Measurements from ENCODE around the gene COL5A2. TPM values are rescaled to one million over a fixed set of nuclear protein-coding genes. Genes with fewer than 3 reads are reported as not detected.
A peak's percentile ranks its signal among the peaks of the same experiment; 100 is the strongest.

Gene COL5A2
- total RNA-seq (1 to 10 TPM in 2 of 5 experiments, under 1 TPM in 3; 0.31 to 2.3 (median 0.98) TPM), polyA plus RNA-seq (under 1 TPM; 0.09 to 0.29 TPM), total RNA-seq (6.9 reads per million, percentile 29 among the genes with 10 or more reads in this experiment)

GRCh38 chr2:189179570-189179950 lies at the start of gene COL5A2:
Gene COL5A2 (minus strand): TSS chr2:189179761. CDS start chr2:189179604, 157 bp downstream.
- ATAC-seq (no peak), DNase-seq (peak in 2 of 9 donors; percentile 3)
- Mint-ChIP-seq H3K36me3 (peaks cover 0 to 3% (median 0%) of the 10 kb centered on the region in 5 donors), H3K4me3 (peak within 1 kb of the TSS in 9 of 10 donors; percentile 6 to 72 (median 63)), H3K27me3 (peaks cover 10 to 24% (median 14%) of the 10 kb centered on the region in 5 donors), H3K4me1 (peaks cover 7 to 18% (median 17%) of the 10 kb centered on the region in 7 donors), H3K27ac (no peak within 1 kb of the TSS), H3K9me3 (no peaks in the 10 kb centered on the region)
- CTCF ChIA-PET = no interaction called here
- Histone ChIP-seq H3K27me3 (ENCODE audit: control insufficient read depth in 2 of 2, insufficient read depth in 2 of 2, low read length in 2 of 2) (no peaks in the 10 kb centered on the region), H3K9me3 (ENCODE audit: control insufficient read depth in 2 of 3, low read length in 3 of 3) (no peaks in the 10 kb centered on the region), H3K27ac (ENCODE audit: low read depth, low read length) (no peak within 1 kb of the TSS), H3K4me3 (ENCODE audit: low read length) (no peak within 1 kb of the TSS), H3K4me1 (ENCODE audit: control insufficient read depth in 2 of 2, insufficient read depth in 2 of 2, low read length in 2 of 2) (peaks cover 0 to 9% of the 10 kb centered on the region in 2 donors), H3K36me3 (ENCODE audit: control insufficient read depth in 2 of 3, insufficient read depth in 3 of 3, low read length in 3 of 3) (no peaks in the 10 kb centered on the region)
- intact Hi-C loops (cut with micrococcal nuclease) = no loop called here
- POLR2A ChIA-PET = no interaction called here

GRCh38 chr2:189226017-189226416 lies 46.5 kb upstream of the COL5A2 start:
- H3K4me1 ChIP-seq (ENCODE audit: control insufficient read depth in 2 of 2, insufficient read depth in 2 of 2, low read length in 2 of 2) = peaks cover 0 to 5% of the 10 kb centered on the region in 2 donors
- peaks cover 0 to 3% (median 0%) of the 10 kb centered on the region in 5 donors for H3K36me3 Mint-ChIP-seq
- no peaks in the 10 kb centered on the region for H3K27me3 ChIP-seq (ENCODE audit: control insufficient read depth in 2 of 2, insufficient read depth in 2 of 2, low read length in 2 of 2)
- no peak overlapping the region for H3K4me3 Mint-ChIP-seq
- H3K9me3 Mint-ChIP-seq = no peaks in the 10 kb centered on the region
- POLR2A ChIA-PET = no interaction called here
- no peak overlapping the region for H3K27ac ChIP-seq (ENCODE audit: low read depth, low read length)
- intact Hi-C loops (cut with micrococcal nuclease) = no loop called here
- no peak overlapping the region for H3K4me3 ChIP-seq (ENCODE audit: low read length)
- H3K9me3 ChIP-seq (ENCODE audit: control insufficient read depth in 2 of 3, low read length in 3 of 3) = no peaks in the 10 kb centered on the region
- CTCF ChIA-PET = no interaction called here
- H3K4me1 Mint-ChIP-seq = peaks cover 0 to 14% (median 12%) of the 10 kb centered on the region in 7 donors
- no peaks in the 10 kb centered on the region for H3K27me3 Mint-ChIP-seq
- no peak overlapping the region for H3K27ac Mint-ChIP-seq
- H3K36me3 ChIP-seq (ENCODE audit: control insufficient read depth in 2 of 3, insufficient read depth in 3 of 3, low read length in 3 of 3) = no peaks in the 10 kb centered on the region
- ATAC-seq (no peak), DNase-seq (no peak)

GRCh38 chr2:189225032-189225431 lies 45.5 kb upstream of the COL5A2 start:
- DNase-seq (no peak), ATAC-seq (no peak)
- peaks cover 0 to 5% of the 10 kb centered on the region in 2 donors for H3K4me1 ChIP-seq (ENCODE audit: control insufficient read depth in 2 of 2, insufficient read depth in 2 of 2, low read length in 2 of 2)
- no peaks in the 10 kb centered on the region for H3K36me3 ChIP-seq (ENCODE audit: control insufficient read depth in 2 of 3, insufficient read depth in 3 of 3, low read length in 3 of 3)
- H3K27me3 ChIP-seq (ENCODE audit: control insufficient read depth in 2 of 2, insufficient read depth in 2 of 2, low read length in 2 of 2) = no peaks in the 10 kb centered on the region
- Mint-ChIP-seq H3K4me3 (no peak overlapping the region), H3K27ac (no peak overlapping the region), H3K36me3 (peaks cover 0 to 3% (median 0%) of the 10 kb centered on the region in 5 donors), H3K4me1 (peaks cover 0 to 14% (median 11%) of the 10 kb centered on the region in 7 donors), H3K9me3 (no peaks in the 10 kb centered on the region), H3K27me3 (no peaks in the 10 kb centered on the region)
- no peak overlapping the region for H3K4me3 ChIP-seq (ENCODE audit: low read length)
- H3K27ac ChIP-seq (ENCODE audit: low read depth, low read length) = no peak overlapping the region
- CTCF ChIA-PET = interaction anchor here (0.6 kb wide), 1 partner anchor 108 kb away, joined by 6 read pairs; no protein-coding TSS in a partner anchor
- no peaks in the 10 kb centered on the region for H3K9me3 ChIP-seq (ENCODE audit: control insufficient read depth in 2 of 3, low read length in 3 of 3)
- intact Hi-C loops (cut with micrococcal nuclease) = no loop called here
- POLR2A ChIA-PET = no interaction called here

- Histone ChIP-seq H3K27me3 (ENCODE audit: control insufficient read depth in 2 of 2, insufficient read depth in 2 of 2, low read length in 2 of 2) (no peaks in the 10 kb centered on the region), H3K27ac (ENCODE audit: low read depth, low read length) (no peak overlapping the region), H3K9me3 (ENCODE audit: control insufficient read depth in 2 of 3, low read length in 3 of 3) (no peaks in the 10 kb centered on the region), H3K36me3 (ENCODE audit: control insufficient read depth in 2 of 3, insufficient read depth in 3 of 3, low read length in 3 of 3) (no peaks in the 10 kb centered on the region), H3K4me3 (ENCODE audit: low read length) (no peak overlapping the region), H3K4me1 (ENCODE audit: control insufficient read depth in 2 of 2, insufficient read depth in 2 of 2, low read length in 2 of 2) (peaks cover 0 to 5% of the 10 kb centered on the region in 2 donors)
- Mint-ChIP-seq H3K4me3 (no peak overlapping the region), H3K36me3 (peaks cover 0 to 3% (median 0%) of the 10 kb centered on the region in 5 donors), H3K27ac (peak overlapping the region in 1 of 9 donors; percentile 14), H3K27me3 (no peaks in the 10 kb centered on the region), H3K9me3 (no peaks in the 10 kb centered on the region), H3K4me1 (peaks cover 0 to 14% (median 11%) of the 10 kb centered on the region in 7 donors)
- intact Hi-C loops (cut with micrococcal nuclease) = no loop called here
- ChIA-PET POLR2A (interaction anchor here (0.6 kb wide), 1 partner anchor 15 kb away, joined by 3 read pairs; no protein-coding TSS in a partner anchor), CTCF (no interaction called here)
- ATAC-seq (no peak), DNase-seq (no peak)
Measured at GRCh38 chr2:189222468-189223105, 43.0 kb upstream of the COL5A2 start.

- Mint-ChIP-seq H3K27me3 (no peaks in the 10 kb centered on the region), H3K9me3 (no peaks in the 10 kb centered on the region), H3K36me3 (no peaks in the 10 kb centered on the region), H3K4me1 (peaks cover 0 to 14% (median 11%) of the 10 kb centered on the region in 7 donors), H3K4me3 (no peak overlapping the region), H3K27ac (no peak overlapping the region)
- intact Hi-C loops (cut with micrococcal nuclease) = no loop called here
- Histone ChIP-seq H3K27ac (ENCODE audit: low read depth, low read length) (no peak overlapping the region), H3K27me3 (ENCODE audit: control insufficient read depth in 2 of 2, insufficient read depth in 2 of 2, low read length in 2 of 2) (no peaks in the 10 kb centered on the region), H3K4me3 (ENCODE audit: low read length) (no peak overlapping the region), H3K4me1 (ENCODE audit: control insufficient read depth in 2 of 2, insufficient read depth in 2 of 2, low read length in 2 of 2) (peaks cover 0 to 5% of the 10 kb centered on the region in 2 donors), H3K9me3 (ENCODE audit: control insufficient read depth in 2 of 3, low read length in 3 of 3) (no peaks in the 10 kb centered on the region), H3K36me3 (ENCODE audit: control insufficient read depth in 2 of 3, insufficient read depth in 3 of 3, low read length in 3 of 3) (no peaks in the 10 kb centered on the region)
- CTCF ChIA-PET = no interaction called here
- POLR2A ChIA-PET = no interaction called here
- no peak for DNase-seq
- ATAC-seq = no peak
Measured at GRCh38 chr2:189221811-189222467, 42.4 kb upstream of the COL5A2 start.

GRCh38 chr2:189218236-189218635 lies 38.7 kb upstream of the COL5A2 start:
- Mint-ChIP-seq H3K4me1 (peaks cover 0 to 3% (median 3%) of the 10 kb centered on the region in 7 donors), H3K9me3 (no peaks in the 10 kb centered on the region), H3K36me3 (no peaks in the 10 kb centered on the region), H3K4me3 (no peak overlapping the region), H3K27ac (no peak overlapping the region), H3K27me3 (no peaks in the 10 kb centered on the region)
- H3K27ac ChIP-seq (ENCODE audit: low read depth, low read length) = no peak overlapping the region
- H3K36me3 ChIP-seq (ENCODE audit: control insufficient read depth in 2 of 3, insufficient read depth in 3 of 3, low read length in 3 of 3) = no peaks in the 10 kb centered on the region
- no peaks in the 10 kb centered on the region for H3K27me3 ChIP-seq (ENCODE audit: control insufficient read depth in 2 of 2, insufficient read depth in 2 of 2, low read length in 2 of 2)
- intact Hi-C loops (cut with micrococcal nuclease) = no loop called here
- H3K4me1 ChIP-seq (ENCODE audit: control insufficient read depth in 2 of 2, insufficient read depth in 2 of 2, low read length in 2 of 2) = peaks cover 0 to under 1% of the 10 kb centered on the region in 2 donors
- DNase-seq (no peak), ATAC-seq (no peak)
- H3K4me3 ChIP-seq (ENCODE audit: low read length) = no peak overlapping the region
- ChIA-PET POLR2A (interaction anchor here (0.6 kb wide), 1 partner anchor 10 kb away, joined by 3 read pairs; no protein-coding TSS in a partner anchor), CTCF (no interaction called here)
- H3K9me3 ChIP-seq (ENCODE audit: control insufficient read depth in 2 of 3, low read length in 3 of 3) = no peaks in the 10 kb centered on the region

Measured in naive thymus-derived CD4-positive, alpha-beta T cell (primary cell).